GM20000 (cell line): ENCODE measurements around the gene ZGPAT.

Source experiments
- DNase-seq: peaks from one replicate; pipeline ENCODE4 v3.0.0; 2012; ENCODE audit warnings: low spot score
- CTCF ChIP-seq: IDR thresholded peaks from 2 replicates; pipeline ENCODE4 v1.5.1; 2012; ENCODE audit warnings: mild to moderate bottlenecking, control low read depth; ENCODE audit errors: extremely low read depth, missing control alignments

ZGPAT gene

GRCh38 chr20:63691711-63692435, 16.0 kb upstream of the ZGPAT start:
- no peak for TF ChIP-seq CTCF
- DNase-seq = no peak

GRCh38 chr20:63692436-63693082, 15.3 kb upstream of the ZGPAT start:
- no peak for DNase-seq
- no peak for TF ChIP-seq CTCF

- DNase-seq = no peak
- no peak for TF ChIP-seq CTCF
Observed at GRCh38 chr20:63693083-63693732, 14.6 kb upstream of the ZGPAT start.

- DNase-seq = no peak
- TF ChIP-seq CTCF = no peak
Observed at GRCh38 chr20:63693733-63694583, 13.9 kb upstream of the ZGPAT start.

- no peak for TF ChIP-seq CTCF
- no peak for DNase-seq
Observed at GRCh38 chr20:63694584-63695423, 13.0 kb upstream of the ZGPAT start.

- no peak for TF ChIP-seq CTCF
- no peak for DNase-seq
Observed at GRCh38 chr20:63695424-63696305, 12.2 kb upstream of the ZGPAT start.
